Measurements from ENCODE around the gene RNF4.

DNA sequence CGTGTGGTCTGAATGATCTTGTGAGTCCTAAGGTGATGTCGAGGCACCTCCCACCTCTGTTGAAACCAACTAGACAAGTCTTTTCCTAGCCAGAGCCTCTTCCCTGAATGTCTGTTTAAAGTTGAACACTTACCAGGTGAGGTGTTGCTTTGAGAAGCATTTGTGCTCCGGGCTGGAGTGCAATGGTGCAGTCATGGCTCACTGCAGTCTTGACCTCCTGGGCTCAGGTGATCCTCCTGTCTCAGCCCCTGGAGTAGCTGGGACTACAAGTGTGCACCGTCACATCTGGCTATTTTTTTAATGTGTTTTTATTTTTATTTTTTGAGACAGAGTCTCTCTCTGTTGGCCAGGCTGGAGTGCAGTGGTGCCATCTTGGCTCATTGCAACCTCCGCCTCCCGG lies 18.1 kb downstream of the RNF4 start:
- TF ChIP-seq SP1 (IDR thresholded peaks at IDR 0.05) (no peak), TARDBP (IDR thresholded peaks at IDR 0.05) (no peak), ZNF384 (IDR thresholded peaks at IDR 0.05) (no peak), FOXA1 (IDR thresholded peaks at IDR 0.05) (no peak), ELF4 (IDR thresholded peaks at IDR 0.05) (no peak), FOXK2 (IDR thresholded peaks at IDR 0.05) (no peak), BHLHE40 (IDR thresholded peaks at IDR 0.05; ENCODE audit: borderline replicate concordance) (no peak), L3MBTL2 (conservative IDR thresholded peaks at IDR 0.05) (no peak), SUZ12 (IDR thresholded peaks at IDR 0.05) (no peak), HDGF (IDR thresholded peaks at IDR 0.05; ENCODE audit: borderline replicate concordance) (no peak), FOXM1 (IDR thresholded peaks at IDR 0.05; ENCODE audit: borderline replicate concordance) (no peak), LEF1 (IDR thresholded peaks at IDR 0.05; ENCODE audit: borderline replicate concordance) (no peak)
